Spleen (tissue), 7 donors: Measurements from ENCODE around the gene ZNF175.
A peak's percentile ranks its signal among the peaks of the same experiment; 100 is the strongest.
"Not testable (repeated sequence)": the region's sequence is repeated elsewhere in the genome, so short reads cannot be mapped to it uniquely, and the experiment has no call there.

ENCODE experiments used
- CTCF ChIP-seq, 11 experiments: fragments of 200-600 bp in 7 of 11; fragments of 450-650 bp in 4 of 11; sonication (generic) in 4 of 11; IDR thresholded peaks in 8 of 11; conservative IDR thresholded peaks in 3 of 11; 1 replicate in 7 of 11; 2 replicates in 4 of 11; pipeline versions ENCODE4 v1.4.0 to v1.8.0; 2016 to 2021; ENCODE audit warnings: antibody characterized with exemption in 11 of 11, inconsistent platforms in 4 of 11, mild to moderate bottlenecking in 1 of 11
- POLR2A ChIP-seq, 3 donors: fragments of 450-650 bp; IDR thresholded peaks; one replicate each; pipeline ENCODE4 v1.5.1; 2017; ENCODE audit warnings: antibody characterized with exemption in 3 of 3, mild to moderate bottlenecking in 1 of 3
- POLR2AphosphoS5 ChIP-seq, 3 donors: sonication (generic); formaldehyde crosslinking; IDR thresholded peaks; one replicate each; pipeline ENCODE4 v1.5.1; 2017; ENCODE audit warnings: antibody characterized with exemption in 3 of 3
- donor health status: DM: no; HTN: no; CAD: no; lungs with moderate emphysema.
- donor health status: DM: no; HTN: no; CAD: no.
- donor health status: DM: no; HTN: no; CAD: no.

- TF ChIP-seq POLR2A (IDR thresholded peaks at IDR 0.05); CTCF (IDR thresholded peaks at IDR 0.05 in 8 of 11, conservative IDR thresholded peaks at IDR 0.05 in 3 of 11): not testable (repeated sequence)
- TF ChIP-seq POLR2AphosphoS5 (IDR thresholded peaks at IDR 0.05) = peak in 1 of 3 donors; percentile 31
Measured at GRCh38 chr19:51630315-51630714, 59.2 kb downstream of the ZNF175 start, which contains the start of gene SIGLEC5.
